Measurements from ENCODE around the gene RIMKLA.
A peak's percentile ranks its signal among the peaks of the same experiment; 100 is the strongest.

RIMKLA gene

DNA sequence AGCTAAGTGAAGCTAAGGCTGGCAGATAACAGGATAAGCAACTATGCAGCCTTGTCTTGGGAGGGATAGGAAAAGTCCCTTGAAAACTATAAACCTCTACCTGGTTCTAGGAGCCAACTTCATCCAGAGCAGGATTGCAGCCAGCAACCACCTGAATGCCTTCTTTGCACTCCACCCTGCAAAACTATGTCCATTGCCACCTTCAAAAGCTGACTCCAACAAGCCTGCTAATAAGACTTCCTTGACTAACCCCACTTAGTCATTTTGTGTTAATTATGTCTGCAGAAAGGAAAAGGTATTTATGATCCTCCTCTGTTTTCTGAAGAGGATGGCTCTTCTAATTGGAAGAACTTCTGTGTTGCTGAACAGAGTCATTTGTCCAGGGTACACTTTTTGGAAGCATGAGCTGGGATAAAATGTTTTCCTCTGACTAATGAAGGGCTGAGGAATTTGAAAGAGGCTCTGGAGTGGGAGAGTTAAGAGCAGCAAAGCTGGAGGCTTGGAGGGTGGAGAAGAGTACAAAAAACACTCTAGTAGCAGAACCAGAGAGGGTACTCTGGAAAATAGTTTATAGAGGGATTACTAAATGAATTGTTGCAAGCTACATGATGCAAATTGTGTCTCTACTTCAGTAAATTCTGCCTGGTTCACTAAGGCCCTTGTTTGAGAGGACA lies 9.6 kb upstream of the RIMKLA start:
- no peak for DNase-seq (ENCODE audit: low read depth in 2 of 2)

DNA sequence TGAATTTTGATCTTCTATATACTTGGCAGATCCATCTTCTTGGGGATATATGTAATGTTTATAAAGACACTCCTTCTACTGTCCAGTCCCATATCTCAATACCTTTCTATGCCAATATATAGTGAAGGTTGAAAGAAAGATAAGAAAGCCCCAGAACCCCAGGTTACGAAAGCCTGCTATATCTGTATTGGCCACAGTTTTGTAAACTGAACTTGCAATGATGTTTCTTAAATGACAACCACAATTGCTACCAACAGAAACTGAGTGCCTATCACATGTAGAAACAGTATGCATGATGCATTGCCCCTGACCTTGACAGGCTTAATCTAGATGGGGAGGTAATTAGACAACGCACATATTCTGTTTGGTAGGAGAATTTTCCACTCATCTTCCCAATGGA lies 7.8 kb upstream of the RIMKLA start:
- no peak for DNase-seq (ENCODE audit: low read depth in 2 of 2)

DNA sequence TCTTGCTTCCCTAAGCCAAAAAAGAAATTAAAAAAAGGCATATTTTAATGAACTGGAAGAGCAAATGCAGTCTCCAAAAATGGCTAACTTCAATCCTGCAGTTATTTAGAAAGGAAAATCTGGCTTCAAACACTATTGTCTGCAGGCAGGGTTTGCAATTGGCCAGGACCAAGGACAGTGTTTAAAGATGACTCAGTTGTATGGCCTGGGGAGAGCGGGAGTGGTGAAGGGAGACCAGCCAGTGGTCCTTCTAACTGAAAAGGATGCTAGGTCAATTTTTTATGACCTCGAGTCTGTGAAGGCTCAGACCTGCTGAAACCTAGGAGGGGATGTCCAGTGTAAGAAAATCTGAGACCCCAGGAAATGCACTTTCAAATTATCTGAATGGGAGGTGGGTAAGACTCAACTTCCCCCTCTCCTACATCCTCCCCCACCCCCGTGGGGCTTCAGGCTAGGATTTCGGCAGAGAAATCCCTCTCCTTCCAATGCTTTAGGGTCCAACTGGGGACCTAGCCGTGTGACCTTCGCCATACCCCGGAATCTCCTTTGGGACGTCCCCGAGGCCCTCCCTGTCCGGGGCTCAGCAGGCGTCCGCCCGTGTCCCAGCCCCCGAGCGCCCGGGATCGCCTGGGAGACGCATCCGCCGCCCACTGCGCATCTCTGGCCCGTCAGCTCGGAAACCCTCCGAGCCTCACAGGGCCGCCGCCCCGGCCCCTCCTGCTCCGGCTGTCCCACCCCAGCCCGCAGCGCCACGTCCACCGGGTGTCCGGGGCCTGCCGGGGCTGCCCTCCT lies 602 bp upstream of the RIMKLA start:
- peak; percentile 12 to 16 for DNase-seq (ENCODE audit: low read depth in 2 of 2)

DNA sequence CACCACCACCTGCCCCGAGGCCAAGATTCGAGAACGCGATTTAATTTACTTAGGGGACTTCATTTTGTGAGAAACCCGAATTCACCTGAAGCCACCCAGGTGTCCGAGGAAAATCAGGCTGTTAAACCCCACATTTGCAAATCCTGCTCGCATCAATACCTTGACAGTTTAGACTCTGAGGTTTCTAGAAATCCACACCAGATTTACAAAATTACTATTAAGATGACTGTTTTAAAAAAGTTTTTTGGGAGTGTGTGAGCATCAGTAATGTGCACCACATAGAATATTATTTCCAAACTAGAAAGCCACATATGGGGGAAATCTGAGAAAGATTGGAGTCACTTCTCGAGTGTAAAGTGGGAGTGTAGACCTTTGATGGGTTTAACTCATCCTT lies 685 bp downstream of the RIMKLA start:
- no peak for DNase-seq (ENCODE audit: low read depth in 2 of 2)

DNA sequence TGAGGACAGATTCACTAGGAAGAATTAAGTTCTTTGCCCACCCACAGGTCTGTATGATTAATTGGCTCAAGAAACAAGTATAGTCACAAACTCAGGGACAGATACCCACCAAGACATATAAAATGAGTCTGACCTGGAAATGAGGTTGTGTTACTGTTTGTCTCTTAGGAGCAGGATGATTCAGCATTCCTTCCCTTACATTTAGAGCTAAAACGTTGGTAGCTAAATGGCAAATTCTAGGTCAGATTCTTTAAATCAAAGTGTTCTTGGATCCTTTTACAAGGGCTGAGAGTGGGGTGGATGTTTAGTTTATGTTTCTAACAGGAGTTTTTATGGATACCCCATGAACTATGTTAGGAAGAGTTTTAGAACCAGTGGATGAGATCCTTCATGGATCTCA lies 4.7 kb downstream of the RIMKLA start:
- DNase-seq (ENCODE audit: low read depth in 2 of 2): no peak

DNA sequence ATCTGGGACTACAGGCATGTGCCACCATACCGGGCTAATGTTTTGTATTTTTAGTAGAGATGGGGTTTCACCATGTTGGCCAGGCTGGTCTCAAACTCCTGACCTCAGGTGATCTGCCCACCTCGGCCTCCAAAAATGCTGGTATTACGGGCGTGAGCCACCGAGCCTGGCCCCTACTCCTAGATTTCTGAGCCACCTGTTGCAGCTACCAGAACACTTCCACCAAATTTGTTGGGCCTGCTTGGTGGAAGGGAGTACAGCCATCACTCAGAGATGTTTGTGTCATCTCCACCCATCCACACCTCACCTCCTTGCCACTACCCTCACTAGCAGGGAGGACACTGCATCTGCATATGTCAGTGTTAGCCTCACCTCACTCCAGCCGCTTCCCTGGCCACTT lies 5.5 kb downstream of the RIMKLA start:
- DNase-seq (ENCODE audit: low read depth in 2 of 2): no peak

DNA sequence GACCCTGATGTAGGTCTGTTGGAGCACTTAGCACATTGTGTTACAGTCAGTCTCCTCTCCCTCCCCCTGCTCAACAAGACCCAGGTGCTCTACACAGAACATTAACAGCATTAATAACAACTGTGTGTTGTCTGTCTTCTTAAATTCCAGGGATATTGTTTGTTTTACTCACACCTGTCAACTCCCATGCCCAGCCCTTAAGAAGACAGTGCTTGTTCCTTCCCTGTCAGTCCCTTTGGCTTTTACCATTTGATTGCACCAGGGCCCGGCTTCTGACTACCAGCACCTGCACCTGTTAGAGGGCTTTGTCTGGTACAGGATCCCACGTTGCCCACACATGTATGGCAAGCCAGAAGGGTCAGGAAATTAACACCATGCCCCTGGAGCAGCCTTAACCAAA lies 11.7 kb downstream of the RIMKLA start:
- DNase-seq (ENCODE audit: low read depth in 2 of 2): no peak

DNA sequence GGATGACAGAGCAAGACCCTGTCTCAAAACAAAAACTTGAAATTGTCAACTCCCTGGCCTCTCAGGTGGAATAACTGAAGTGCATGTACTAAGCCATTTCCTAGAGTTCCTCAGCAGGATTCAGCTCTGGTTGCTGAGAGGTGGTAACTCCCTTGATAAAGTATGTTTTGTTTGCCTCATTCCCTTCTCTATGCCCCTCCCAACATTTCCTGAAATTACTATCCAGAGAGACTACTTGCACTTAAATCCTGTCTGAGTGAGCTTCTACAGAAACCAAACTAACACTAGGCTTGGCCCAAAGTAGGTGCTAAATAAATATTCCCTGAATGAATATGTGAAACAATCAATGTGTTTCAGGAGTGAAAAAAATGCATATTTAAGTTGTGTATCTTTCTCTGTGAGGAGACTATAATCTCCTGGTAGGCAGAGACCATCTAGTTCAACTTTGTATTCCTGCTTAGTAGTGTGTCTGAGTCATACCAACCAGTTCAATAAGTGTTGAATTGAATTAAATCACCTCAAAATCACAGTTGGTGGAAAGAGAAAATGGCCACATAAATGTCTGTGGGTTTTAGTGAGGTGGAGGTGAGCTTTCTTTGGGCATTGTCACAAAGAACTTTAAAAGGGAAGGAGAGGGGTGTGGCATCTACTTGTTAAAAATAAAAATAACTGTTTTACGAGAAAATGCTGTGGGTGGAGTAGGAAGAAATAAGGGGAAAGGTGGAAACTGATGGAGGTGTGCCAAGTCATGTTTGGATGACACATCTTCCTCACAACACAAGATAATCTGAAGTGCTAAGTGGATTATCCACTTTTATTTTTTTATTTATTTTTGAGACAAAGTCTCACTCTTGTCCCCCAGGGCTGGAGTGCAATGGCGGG lies 12.6 kb downstream of the RIMKLA start:
- no peak for DNase-seq (ENCODE audit: low read depth in 2 of 2)

DNA sequence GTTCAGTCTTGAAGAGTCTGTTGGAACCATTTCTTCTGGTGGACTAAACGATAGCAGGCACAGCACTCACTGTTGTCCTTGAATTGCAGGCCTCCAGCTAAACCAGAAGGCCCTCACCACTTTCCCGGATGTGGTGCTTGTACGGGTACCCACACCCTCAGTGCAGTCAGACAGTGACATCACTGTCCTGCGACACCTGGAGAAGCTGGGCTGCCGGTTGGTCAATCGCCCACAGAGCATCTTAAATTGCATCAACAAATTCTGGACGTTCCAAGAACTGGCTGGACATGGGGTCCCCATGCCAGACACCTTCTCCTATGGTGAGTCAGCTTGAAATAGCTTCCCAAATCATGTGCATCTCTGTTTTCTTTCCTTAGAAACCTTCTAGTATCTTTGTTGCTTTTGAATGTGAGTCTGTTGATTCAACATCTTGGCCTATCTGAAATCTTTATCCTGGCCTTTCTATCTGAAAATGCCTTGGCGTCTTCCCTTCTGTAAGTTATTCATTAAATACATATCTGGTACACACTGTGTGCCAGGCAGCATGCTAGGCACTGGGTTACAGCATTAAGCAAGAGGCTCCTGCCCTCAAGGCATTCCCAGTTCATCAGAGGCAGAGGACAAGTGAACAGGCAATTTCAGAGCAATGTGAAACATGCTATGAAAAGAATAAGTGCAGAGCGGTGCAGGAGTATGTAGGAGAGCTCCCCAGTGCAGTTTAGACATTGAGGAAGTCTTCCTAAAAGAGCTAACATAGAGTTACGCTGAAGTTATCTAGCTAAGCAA lies 18.9 kb downstream of the RIMKLA start:
- DNase-seq (ENCODE audit: low read depth in 2 of 2): no peak

DNA sequence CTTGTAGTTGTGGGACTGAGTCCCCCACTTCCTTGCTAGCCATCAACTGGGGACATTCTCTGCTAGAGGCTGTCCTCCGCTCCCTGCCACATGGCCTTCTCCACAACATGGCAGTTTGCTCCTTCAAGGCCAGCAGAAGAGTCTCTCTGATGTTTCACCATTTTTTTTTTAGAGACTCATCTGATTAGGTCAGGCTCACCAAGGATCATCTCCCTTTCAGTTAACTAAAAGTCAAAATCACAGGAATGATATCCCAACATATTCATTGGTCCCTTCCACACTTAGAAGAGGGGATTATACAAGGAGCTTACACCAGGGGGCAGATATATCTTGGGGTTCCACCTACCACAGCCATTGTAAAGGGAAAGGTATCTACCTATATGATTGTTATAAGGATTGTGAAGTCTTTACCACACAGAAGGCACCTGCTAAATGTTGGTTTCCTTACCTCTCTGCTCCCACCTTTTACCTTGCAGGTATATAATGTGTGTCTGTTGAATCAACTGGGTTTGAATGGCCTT lies 23.3 kb downstream of the RIMKLA start:
- DNase-seq (ENCODE audit: low read depth in 2 of 2): no peak

DNA sequence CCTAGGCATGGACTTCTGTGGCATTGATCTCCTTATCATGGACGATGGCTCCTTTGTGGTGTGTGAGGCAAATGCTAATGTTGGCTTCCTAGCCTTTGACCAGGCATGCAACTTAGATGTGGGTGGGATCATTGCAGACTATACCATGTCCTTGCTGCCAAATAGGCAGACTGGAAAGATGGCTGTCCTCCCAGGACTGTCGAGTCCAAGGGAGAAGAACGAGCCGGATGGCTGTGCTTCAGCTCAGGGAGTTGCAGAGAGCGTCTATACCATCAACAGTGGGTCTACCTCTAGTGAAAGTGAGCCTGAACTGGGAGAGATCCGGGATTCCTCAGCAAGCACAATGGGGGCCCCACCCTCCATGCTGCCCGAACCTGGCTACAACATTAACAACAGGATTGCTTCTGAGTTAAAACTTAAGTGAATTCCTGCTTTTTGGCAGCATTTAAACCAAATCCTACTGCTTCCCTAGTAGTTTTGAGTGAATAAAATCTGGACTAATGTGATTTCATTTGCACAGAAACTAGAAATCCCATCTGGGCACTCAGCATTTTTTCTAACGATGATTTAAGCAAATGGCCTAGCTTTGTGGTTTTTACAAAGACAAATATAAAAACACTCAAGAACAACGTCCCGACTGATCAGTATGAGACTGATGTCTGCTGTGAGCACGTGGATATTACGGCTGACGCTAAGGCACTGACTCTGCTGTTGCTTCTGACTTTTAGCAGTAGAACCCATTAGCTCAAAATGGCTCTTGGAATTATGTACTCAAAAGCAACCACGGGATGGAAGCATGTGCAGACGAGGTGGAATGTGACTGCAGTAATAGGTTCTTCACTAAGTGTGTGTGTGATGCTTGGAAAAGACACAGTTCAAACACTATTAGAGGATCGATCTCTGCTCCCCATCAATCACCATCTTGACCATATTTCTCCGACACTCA lies 34.2 kb downstream of the RIMKLA start:
- no peak for DNase-seq (ENCODE audit: low read depth in 2 of 2)

DNA sequence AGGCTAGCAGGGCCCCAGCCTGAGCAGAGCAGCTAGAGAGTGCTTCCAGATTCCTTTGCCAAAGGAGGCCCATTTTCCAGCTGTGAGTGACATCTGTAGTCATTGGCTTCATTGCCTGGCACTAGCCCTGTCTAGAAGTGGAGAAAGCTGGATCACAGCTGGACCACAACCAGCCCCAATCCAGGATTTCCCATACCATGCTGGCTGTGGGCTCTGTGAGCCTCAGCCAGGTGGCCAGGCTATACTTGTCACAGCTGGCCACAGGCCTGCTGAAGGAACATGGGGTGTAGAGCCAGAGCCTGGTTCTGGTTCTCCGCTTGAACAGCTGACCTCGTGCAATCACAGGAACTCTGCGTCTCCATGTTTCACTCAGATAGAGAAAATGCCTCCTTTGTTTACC lies 36.6 kb downstream of the RIMKLA start:
- no peak for DNase-seq (ENCODE audit: low read depth in 2 of 2)

DNA sequence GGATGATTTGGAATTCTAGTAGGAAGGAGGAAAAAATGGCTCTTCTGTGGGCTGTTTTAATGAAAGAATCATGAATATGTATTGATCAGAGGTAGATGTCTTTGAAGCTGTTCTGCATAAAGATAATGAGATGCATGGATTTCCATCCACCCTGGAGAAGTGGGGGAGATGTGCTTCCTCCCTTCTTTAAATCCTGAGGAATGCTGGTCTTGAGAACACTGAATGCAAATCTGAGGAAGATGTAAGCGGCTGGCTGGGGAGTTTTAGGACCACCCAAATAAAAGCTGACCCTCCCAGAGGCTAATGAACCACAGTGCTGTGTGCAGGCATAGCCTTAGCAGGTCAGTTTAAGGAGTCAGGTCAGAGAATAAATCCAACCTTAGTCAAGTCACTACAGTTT lies 37.9 kb downstream of the RIMKLA start:
- no peak for DNase-seq (ENCODE audit: low read depth in 2 of 2)

DNA sequence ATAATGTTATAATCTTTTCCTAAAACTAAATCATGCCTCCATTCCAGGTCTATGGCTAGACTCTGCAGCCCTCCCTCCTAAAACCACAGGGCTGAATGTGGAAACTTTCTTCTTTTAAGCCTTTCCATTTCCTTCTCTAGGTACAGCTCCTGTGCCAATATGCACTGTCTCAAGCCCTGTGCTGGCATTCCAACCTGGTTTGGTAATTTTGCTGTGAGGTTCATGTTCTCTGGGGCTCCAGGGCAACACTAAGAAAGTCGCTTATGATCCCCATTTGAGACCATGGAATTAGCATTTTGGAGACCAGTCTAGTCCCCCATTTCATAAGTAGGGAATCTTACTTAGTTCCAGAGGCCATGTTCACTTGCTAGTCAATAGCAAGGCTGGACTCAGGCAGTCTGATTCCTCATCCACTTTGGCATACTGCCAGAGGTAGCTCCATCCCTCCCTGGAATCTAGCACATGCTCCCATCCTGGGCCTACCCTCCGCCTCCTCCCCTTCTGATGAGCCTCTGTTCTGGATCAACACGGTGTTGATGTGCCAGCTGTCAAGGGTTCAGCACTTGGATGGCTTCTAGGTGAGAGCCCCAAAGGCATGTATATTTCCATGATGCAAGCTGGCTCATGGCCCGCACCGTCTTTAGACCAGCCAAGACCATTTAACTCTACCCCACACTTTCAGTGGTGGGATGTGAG lies 38.7 kb downstream of the RIMKLA start:
- DNase-seq (ENCODE audit: low read depth in 2 of 2): no peak

DNA sequence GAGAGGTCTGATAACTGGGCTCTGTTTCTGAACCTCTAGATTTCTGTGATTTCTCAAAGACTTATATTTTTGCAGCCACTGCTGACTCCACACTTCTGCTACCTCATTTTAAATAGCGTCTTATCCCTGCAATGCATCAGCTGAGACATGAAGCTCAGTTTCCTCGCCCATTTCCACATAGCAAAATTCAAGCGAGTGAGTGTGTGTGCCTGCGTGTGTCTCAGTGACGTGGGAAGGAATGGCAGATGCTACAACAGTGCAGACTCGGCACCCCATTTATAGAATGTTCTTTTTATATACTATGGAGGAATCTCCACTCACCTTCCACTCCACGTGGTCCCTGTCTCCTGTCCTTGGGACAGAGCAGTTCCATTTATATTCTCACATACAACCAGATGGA lies 39.5 kb downstream of the RIMKLA start:
- DNase-seq (ENCODE audit: low read depth in 2 of 2): no peak

DNA sequence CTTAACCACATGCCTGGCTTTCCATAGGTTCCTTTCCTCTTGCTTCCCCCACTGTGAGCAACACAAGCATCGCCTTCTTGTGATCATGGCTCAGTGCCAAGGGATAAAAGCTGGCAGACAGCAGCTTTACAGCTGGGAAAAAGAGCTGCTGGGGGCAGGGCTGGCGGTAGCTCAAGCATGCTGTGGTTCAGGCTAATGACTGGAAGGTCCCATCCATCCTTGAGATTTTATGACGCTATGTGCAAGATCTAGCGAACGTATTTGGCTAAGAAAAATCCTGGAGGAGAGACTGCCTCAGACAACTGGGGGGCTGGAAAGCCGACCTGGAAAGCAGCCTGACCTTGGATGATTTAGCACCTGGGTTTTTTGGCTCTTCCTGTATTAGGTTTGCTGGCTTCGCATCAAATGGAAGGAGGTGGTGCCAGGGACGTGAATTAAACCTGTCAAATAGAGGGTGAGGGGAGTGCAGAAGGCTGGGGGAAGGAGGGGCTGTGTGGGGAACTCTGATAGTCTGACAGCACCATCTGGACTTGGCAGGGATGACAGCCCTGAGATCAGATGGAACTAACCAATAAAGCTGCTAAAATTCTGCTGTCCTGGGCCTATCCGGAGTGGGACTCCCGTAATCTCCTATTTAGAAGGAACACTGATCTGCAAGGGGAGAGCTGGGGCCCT lies 40.5 kb downstream of the RIMKLA start:
- DNase-seq (ENCODE audit: low read depth in 2 of 2): no peak

DNA sequence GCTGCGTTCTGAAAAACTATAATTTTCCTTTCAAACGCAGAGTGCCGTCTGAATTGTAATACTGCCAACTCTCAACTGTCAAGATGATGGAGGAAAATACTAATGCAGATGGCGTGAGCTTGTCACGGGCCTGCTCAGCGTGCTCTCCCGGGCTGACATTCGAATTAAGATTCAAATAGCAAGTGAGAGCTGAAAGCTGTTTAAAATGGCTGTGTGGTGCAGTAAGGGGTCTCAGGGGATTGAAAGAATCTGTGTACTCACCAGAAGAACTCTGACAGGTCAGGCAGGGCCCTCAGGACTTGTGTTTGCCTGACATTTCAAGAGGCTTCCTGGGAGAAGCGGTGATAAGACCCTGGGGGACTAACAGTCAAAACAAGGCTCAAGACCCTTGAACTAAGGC lies 42.1 kb downstream of the RIMKLA start:
- no peak for DNase-seq (ENCODE audit: low read depth in 2 of 2)

DNA sequence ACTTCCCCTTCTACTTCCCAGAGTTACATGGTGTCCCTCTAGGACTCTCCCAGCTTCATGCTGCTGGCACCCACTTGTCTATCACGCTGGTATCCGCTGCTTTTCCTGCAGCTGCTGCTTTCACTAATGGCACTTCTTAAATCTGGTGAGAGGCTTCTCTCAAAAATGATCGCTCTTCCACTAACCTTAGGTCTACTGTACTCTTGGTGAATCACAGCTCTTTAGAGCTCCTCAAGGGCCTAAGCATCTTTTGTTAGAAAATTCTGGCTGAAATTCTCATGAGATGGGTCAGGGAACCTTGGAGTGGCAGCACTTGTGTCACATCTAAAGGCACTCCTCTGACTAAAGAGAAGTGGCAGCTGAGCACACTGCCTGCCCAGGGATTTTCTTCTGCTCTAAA lies 43.1 kb downstream of the RIMKLA start:
- DNase-seq (ENCODE audit: low read depth in 2 of 2): no peak

DNA sequence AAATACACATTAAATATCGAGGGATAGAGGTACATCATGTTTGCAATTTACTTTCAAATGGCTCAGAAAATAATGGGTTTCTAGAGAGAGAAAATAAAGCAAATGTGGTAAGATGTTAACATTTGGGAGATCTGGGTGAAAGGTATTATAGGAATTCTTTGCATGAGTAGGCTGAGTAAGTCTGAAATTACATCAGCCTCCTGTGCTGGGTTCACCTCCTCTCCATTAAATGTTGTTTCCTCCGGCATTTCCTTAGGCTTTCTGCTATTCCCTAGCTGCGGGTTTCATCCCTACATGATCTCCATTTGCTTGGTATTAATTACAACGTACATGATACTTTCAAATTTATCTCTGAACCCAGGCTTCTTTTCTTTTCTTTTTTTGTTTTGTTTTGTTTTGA lies 43.6 kb downstream of the RIMKLA start:
- DNase-seq (ENCODE audit: low read depth in 2 of 2): no peak

Data from stimulated activated CD8-positive, alpha-beta memory T cell treated with anti-CD3 and anti-CD28 coated beads, Interleukin-2, amount 100 ng/mL, for 48 hours (primary cell).